ENCODE data around the gene TMEM63A. TPM values are rescaled to one million over a fixed set of nuclear protein-coding genes. Genes with fewer than 3 reads are reported as not detected.

The TMEM63A gene
- total RNA-seq, 1 experiment from 2014 or later: 91.7 TPM

DNA sequence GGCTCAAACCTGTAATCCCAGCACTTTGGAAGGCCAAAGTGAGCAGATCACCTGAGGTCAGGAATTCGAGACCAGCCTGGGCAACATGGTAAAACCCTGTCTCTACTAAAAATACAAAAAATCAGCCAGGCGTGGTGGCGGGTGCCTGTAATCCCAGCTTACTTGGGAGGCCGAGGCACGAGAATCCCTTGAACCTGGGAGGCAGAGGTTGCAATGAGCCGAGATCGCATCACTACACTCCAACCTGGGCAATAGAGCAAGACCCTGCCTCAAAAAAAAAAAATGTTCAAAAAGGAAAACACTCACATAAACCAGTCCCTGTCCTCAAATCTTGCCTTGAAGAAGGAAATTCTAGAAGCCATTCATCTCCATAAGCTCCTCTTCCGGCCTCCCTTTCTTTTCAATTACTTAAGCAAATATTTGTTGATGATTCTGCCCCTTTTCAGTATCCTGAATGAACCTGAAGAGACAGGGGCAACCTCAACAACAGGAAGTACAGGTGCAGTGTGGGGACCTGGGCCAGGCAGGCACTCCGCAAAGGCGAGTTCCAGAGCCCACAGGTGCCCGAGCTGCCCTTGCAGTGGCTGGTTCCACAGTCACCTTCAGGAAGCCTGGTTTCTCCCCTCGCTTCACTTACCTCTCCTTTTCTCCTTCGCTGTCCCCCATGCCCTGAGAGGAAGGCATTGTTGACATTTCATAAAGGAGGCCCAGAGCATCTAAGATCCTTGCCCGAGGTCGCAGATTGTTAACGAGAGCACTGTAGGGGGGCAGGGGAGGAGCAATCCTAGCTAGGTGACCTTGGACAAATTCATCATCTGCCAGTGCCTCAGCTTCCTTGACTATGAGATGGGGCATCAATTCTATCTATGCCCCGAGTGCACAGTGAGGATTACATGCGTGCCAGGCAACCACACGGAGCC is 15.7 kb upstream of the TMEM63A start:
- POLR2A ChIA-PET: interaction anchor here (2.2 kb wide), 1 partner anchor 15 kb away, joined by 10 read pairs; the partner anchor contains the start of gene TMEM63A
- CTCF ChIA-PET: interaction anchor here (1.4 to 3.3 kb wide), 4 partner anchors 9 to 90 kb away, joined by 3 to 30 read pairs (median 10); partner anchors contain the start of genes LEFTY1 and TMEM63A
- Mint-ChIP-seq H3K4me3 (no peak overlapping the region), H3K36me3 (no peaks in the 10 kb centered on the region), H3K27me3 (ENCODE audit: low read depth) (peaks cover 15% of the 10 kb centered on the region), H3K27ac (peak overlapping the region; percentile 60), H3K4me1 (peaks cover 43% of the 10 kb centered on the region), H3K9me3 (no peaks in the 10 kb centered on the region)
- TF ChIP-seq NFYB (CRISPR knock-in tag; conservative IDR thresholded peaks at IDR 0.05; ENCODE audit: low read depth) (no peak), KAT7 (CRISPR knock-in tag; IDR thresholded peaks at IDR 0.05; ENCODE audit: borderline replicate concordance) (0 out of 2 replicates have a peak, but pooled peaks have one; percentile 16), ZNF121 (CRISPR knock-in tag; IDR thresholded peaks at IDR 0.05) (peak; percentile 76; the same call in 1 of the 2 replicates), ESRRA (CRISPR knock-in tag; IDR thresholded peaks at IDR 0.05; ENCODE audit: borderline replicate concordance) (peak; percentile 38; the same call in 1 of the 2 replicates)
- ATAC-seq (no peak), DNase-seq (ENCODE audit: low spot score) (no peak)

- Mint-ChIP-seq H3K27me3 (ENCODE audit: low read depth) (peaks cover 11% of the 10 kb centered on the region; the same call in 1 of the 2 replicates), H3K9me3 (no peaks in the 10 kb centered on the region), H3K4me1 (peaks cover 43% of the 10 kb centered on the region), H3K36me3 (no peaks in the 10 kb centered on the region), H3K27ac (no peak overlapping the region), H3K4me3 (no peak overlapping the region)
- no peak for DNase-seq (ENCODE audit: low spot score)
- ChIA-PET POLR2A (interaction anchor here (2.2 kb wide), 1 partner anchor 14 kb away, joined by 10 read pairs; the partner anchor contains the start of gene TMEM63A), CTCF (interaction anchor here (1.4 to 3.3 kb wide), 3 partner anchors 8 to 14 kb away, joined by 3 to 30 read pairs (median 13); partner anchors contain the start of genes LEFTY1 and TMEM63A)
- TF ChIP-seq ZBTB43 (CRISPR knock-in tag; IDR thresholded peaks at IDR 0.05): no peak
- TF ChIP-seq IRF2 (CRISPR knock-in tag; IDR thresholded peaks at IDR 0.05; ENCODE audit: borderline replicate concordance, low read depth): no peak
- TF ChIP-seq CBFB (CRISPR knock-in tag; IDR thresholded peaks at IDR 0.05; ENCODE audit: low read depth): no peak
- TF ChIP-seq NFE2L1 (CRISPR knock-in tag; IDR thresholded peaks at IDR 0.05): no peak
- TF ChIP-seq ZNF425 (CRISPR knock-in tag; conservative IDR thresholded peaks at IDR 0.05): no peak
- TF ChIP-seq ZSCAN18 (CRISPR knock-in tag; IDR thresholded peaks at IDR 0.05): no peak
- no peak for TF ChIP-seq STAT6 (CRISPR knock-in tag; conservative IDR thresholded peaks at IDR 0.05; ENCODE audit: low read depth)
- TF ChIP-seq ZMAT4 (CRISPR knock-in tag; IDR thresholded peaks at IDR 0.05): no peak
- no peak for TF ChIP-seq NR2C2 (CRISPR knock-in tag; IDR thresholded peaks at IDR 0.05)
- TF ChIP-seq ZNF219 (CRISPR knock-in tag; IDR thresholded peaks at IDR 0.05; ENCODE audit: borderline replicate concordance): no peak
- TF ChIP-seq EMX1 (CRISPR knock-in tag; IDR thresholded peaks at IDR 0.05): no peak
- TF ChIP-seq, protein P1, sequence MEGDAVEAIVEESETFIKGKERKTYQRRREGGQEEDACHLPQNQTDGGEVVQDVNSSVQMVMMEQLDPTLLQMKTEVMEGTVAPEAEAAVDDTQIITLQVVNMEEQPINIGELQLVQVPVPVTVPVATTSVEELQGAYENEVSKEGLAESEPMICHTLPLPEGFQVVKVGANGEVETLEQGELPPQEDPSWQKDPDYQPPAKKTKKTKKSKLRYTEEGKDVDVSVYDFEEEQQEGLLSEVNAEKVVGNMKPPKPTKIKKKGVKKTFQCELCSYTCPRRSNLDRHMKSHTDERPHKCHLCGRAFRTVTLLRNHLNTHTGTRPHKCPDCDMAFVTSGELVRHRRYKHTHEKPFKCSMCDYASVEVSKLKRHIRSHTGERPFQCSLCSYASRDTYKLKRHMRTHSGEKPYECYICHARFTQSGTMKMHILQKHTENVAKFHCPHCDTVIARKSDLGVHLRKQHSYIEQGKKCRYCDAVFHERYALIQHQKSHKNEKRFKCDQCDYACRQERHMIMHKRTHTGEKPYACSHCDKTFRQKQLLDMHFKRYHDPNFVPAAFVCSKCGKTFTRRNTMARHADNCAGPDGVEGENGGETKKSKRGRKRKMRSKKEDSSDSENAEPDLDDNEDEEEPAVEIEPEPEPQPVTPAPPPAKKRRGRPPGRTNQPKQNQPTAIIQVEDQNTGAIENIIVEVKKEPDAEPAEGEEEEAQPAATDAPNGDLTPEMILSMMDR (IDR thresholded peaks at IDR 0.05): no peak
- no peak for TF ChIP-seq HMGXB4 (CRISPR knock-in tag; IDR thresholded peaks at IDR 0.05)
- TF ChIP-seq ETV6 (CRISPR knock-in tag; IDR thresholded peaks at IDR 0.05): no peak
- no peak for TF ChIP-seq ZNF423 (CRISPR knock-in tag; IDR thresholded peaks at IDR 0.05)
- TF ChIP-seq JUN (CRISPR knock-in tag; IDR thresholded peaks at IDR 0.05): no peak
- no peak for TF ChIP-seq ATF1 (CRISPR knock-in tag; IDR thresholded peaks at IDR 0.05)
- ATAC-seq: no peak
Measured at GRCh38 chr1:225896937-225897549, 14.9 kb upstream of the TMEM63A start.
